GM19023 (cell line): ENCODE measurements around the gene CTNNA3.

ENCODE experiments used
- ATAC-seq: cut with Tn5 transposase; IDR thresholded peaks from one replicate; pipeline ENCODE4 v1.9.1; 2021; ENCODE audit warnings: mild to moderate bottlenecking, moderate library complexity; ENCODE audit not compliant: unreplicated experiment

Gene CTNNA3

DNA sequence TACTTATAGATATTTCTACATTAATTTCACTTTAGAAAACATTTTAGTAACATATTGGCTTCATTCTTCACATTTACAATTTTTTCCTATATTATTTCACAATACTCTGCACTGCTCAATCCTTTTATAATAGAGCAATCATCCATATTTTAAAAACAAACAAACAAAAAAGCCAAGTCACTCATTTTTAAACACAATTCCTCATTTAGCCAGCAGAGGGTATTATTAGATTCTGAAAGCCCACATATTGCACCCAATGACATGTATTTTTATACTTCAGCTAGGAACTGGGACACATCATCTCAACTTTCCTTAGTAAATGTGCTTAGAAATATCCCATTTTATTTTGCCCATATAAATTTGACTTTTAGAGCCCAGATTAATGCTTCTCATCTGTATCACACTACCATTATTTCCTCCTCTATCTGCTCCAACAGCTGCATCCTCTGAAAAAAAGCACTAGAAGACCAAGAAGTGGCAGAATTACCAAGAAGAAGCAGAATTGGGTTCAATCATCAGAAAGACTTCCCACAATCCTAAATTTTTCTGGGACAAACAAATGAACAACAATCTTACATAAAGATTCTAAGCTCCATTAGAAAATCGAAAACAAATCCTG lies 29.5 kb downstream of the CTNNA3 start:
- no peak for ATAC-seq

DNA sequence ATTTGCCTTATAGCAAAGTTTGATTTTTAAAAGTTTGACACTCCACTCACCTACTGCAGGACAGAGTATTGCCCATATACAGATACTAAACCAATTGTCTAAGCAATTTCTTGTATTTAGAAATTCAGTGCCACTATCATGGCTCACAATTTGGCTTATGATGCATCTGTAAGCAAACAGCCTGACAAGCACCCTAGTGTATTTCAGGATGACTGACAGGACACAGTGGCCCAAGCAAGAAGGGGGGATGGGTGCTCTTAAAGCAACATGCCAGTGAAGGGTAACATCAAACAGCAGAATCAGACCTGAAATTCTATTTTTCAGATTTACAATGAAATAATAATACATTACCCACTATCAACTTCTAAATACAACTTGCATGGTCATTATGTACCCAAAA lies 30.5 kb downstream of the CTNNA3 start:
- no peak for ATAC-seq

DNA sequence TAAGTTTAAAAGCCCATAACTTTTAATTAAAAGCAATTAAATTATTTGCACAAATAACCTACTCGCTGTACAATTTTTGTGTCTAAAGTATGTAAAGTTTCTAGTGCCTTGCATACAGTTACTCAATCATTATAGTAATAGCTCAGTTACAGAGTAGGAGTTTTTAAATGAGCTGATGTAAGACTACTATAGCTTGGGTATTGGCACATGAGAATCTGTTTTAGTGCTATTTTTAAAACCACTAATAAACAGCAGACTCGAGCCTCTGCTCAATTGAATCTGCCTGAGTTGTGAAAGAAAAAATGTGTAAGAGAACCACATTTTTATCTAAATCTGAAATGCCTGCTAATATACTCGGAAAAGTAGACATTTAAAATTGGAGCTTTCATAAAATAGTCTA lies 31.1 kb downstream of the CTNNA3 start:
- ATAC-seq: no peak

DNA sequence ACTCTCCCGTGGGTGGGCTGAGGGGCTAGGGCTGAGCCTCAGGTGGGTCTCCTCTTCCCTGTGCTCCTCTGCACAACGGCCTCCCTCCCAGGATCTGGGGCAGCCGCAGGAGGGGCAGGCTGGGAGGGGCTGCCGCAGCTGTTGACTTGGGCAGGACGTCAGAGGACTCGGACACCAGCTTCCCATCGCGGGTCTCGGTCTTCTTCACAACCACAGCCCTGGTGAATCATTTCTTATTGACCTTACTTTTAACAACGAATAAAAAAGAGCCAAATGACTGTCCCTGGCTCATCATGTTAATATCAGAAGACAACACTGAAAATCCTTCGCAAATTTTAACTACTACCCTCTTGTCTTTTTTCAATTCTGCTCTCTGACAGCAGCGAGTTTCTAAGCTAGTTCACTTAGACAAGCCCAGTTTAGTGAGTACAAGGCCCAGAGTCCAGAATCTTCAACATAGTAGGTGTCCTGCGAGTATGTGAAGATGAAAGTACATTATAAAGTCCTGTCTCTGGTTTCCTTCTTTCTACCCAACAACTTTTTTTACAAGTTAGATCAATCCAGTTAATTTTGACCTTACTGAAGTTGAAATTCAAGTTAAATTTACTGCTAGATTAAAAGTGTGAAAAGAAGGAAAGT lies 32.4 kb downstream of the CTNNA3 start:
- no peak for ATAC-seq

DNA sequence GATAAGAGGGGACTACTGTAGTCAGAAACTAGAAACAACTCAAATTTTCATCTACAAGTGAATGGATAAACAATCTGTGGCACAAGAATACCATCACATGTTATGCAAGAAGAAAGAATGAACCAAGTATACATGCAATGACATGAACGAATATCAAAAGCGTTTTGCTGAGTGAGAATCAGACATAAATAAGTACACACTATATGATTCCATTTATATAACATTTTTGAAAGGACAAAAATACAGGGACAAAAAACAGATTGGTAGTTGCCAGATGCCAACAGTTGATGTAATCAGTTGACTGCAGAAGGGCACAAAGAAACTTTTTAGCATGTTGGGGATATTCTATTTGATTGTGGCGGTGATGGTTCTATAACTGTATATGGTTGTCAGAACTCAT lies 33.6 kb downstream of the CTNNA3 start:
- ATAC-seq: no peak

DNA sequence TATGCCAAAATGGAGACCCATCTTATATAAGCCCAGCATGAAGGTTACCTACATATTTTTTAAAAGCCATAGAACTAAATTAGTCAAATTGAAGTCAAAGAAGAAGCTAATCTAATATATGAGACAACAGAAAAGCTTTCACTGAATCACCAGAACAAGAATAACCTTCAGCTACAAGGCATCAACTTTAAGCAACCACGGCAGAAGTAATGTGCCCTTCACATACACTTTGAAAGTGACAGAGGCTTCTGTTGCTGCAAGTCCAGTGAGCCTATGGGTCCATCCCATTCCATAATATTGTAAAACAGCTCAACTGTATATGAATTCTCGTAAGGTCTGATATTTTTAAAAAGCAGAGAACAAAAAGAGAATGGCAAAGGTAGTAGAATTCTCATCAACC lies 36.5 kb downstream of the CTNNA3 start:
- ATAC-seq: no peak

DNA sequence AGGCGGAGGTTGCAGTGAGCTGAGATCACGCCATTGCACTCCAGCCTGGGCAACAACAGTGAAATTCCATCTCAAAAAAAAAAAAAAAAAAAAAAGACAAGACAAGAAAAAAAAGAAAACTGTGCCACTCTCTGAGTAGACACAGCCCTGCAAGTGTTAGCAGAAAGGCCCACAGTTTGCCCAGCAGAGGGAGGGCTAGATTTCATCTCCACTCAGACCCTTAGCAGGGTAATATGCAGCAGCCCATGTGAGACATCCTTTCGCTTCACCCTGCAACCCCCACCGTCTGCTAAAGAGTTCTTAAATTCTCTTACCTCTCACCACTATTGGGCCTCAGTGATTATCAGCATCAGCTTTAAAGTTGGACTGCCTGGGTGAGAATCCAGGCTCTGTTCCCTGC lies 38.2 kb downstream of the CTNNA3 start:
- no peak for ATAC-seq

DNA sequence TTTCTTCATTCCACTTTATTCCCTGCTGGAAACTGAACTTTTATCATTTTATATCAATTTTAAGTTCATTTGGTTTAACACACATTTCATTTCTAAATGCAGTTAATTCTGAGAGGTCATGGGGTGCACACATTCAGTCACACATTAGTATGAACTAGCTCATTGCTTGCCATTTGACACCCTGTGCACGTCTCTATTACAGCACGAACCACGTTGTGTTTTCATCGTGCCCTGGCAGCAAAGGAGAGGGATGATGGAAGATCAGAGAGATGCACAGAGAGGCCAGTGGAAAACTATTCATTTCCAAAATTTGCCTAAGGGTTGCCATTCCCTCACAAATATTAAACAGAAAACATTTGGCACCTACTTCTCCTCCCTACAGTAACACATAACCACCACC lies 45.4 kb downstream of the CTNNA3 start:
- ATAC-seq: no peak

DNA sequence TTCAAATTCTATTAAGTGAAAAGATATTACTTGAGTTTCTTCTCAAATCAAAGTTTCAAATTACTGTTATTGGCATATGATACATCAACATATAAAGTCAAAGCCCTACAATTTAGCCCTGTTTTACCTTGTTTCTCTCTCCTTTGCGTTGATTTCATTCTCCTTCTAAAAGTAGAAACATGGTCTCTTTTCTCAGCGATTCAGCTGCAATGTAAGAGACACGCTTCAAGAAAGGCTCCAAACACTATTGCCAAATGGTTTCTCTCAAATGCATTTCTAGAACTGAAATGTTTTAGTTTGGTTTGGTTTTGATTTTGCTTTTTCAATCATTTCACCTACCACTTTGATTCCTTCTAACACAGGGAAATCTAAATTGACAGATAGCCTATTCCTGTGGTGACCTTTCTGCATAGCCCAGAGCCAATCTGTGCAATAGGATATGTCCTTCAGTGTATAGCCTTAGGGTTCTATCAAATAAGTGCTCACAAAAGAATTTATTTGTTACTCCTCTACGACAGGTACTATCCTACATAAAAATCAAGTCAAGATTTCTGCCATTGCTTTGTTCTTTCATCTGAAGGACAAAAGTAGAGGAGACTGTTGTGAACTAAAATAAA lies 47.3 kb downstream of the CTNNA3 start:
- ATAC-seq: no peak

DNA sequence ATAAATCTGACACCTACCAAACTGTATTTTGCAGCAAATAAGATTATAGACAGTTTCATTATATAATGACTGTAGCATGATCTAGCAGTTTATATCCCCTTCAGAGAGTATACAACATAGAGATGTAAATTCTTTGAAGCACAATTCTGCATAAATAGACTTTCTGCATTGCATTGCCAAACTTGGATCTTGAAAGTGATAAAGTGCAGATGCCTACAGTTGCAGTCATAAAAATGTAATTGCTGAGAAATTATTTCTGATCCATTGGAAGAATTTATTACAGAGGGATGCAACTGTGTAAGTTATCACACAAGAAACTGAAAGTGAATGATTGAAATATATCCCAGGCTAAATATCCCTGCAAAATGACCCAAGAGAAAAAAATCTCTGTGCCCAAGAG lies 65.1 kb downstream of the CTNNA3 start:
- no peak for ATAC-seq

DNA sequence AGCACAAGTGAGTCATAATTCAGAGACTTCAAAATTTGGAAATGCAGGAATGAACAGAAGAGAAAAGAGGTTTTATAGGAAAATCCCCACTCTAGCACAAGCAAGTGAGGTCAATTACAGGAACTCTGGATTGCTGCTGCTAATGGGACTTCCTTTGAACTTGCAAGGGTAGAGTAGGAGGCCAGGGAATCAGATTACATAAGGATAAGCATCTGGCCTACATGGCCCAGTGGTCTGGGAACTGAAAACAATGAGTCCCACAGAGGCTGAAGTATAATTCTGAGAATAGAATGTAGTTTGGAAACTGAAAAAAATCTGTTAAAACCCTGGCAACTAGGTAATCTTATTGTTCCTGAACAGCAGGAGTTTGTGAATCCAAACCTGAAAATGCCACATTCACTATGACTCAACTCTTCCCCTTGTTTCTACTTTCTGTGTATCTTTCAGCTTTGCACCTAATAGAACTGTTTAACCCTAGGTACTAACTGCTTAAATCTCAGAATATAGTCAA lies 66.5 kb downstream of the CTNNA3 start:
- no peak for ATAC-seq

DNA sequence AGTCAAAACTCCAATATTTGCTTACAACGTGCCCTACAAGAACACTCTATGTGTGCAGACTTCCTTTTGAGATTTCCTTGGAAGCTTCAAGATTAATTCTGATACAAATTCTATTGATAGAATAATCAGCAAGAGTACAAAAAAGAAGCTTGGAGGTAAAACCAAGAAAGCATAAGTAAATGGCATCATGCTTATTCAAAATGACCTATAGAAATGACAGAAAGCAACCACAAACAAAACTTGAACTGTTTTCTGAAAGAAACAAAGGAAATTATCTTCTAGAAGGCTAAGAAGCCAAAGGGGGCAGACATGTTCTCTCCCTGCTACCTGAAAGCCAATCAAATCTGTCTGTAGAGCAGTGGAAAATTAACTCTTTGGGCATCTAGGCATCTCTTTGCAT lies 73.0 kb downstream of the CTNNA3 start:
- ATAC-seq: no peak

DNA sequence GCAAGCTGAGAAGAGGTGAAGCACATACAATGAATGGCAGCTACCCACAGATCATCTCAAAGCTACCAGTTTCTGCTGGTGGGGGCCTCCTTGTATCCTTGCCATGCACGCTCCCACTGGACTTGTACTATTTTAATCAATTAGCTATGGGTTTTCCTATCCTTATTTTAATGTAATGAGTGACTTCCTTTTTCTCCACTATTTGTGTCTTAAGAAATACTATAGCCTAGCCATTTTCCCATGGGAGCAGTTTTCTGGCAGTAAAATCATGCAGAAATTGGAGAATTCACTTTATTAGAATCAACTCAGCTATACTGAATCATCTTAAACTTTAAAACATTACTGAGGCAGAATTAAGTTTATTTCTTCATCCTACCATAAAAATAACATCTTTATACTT lies 73.5 kb downstream of the CTNNA3 start:
- no peak for ATAC-seq

DNA sequence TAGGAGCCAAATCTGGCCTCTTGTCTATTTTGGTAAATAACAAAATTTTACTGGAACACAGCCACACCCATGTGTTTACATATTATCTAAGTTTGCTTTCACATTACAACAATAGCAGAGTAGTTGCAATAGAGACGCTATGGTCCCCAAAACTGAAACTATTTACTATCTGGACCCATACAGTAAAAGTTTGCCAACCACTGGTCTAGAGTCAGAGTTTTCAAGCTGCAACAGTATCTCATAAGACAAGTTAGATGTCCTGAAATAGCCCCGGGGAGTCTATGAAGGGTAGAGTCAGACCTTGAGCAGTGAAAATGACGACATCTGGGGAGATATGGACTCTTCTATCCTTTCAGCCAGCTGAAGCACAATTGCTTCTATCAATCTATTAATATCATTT lies 74.2 kb downstream of the CTNNA3 start:
- no peak for ATAC-seq

DNA sequence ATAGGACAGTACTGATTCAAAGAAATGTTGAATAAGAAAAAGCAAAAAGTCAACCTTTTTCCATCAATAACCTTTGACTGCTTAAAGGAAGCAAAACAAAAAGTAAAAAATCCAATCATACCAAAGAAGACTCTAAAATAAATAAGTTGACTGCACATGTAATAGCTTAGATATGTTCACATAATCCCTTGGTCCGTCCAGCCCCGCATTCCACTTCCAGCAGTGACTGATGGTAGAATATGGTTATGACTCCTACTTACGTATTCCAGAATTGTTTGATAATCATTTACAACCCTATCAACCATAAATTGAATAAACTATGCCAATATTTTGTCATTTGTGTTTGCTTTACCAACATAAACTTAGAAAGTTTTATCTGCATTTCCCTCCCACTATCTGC lies 77.9 kb downstream of the CTNNA3 start:
- no peak for ATAC-seq

DNA sequence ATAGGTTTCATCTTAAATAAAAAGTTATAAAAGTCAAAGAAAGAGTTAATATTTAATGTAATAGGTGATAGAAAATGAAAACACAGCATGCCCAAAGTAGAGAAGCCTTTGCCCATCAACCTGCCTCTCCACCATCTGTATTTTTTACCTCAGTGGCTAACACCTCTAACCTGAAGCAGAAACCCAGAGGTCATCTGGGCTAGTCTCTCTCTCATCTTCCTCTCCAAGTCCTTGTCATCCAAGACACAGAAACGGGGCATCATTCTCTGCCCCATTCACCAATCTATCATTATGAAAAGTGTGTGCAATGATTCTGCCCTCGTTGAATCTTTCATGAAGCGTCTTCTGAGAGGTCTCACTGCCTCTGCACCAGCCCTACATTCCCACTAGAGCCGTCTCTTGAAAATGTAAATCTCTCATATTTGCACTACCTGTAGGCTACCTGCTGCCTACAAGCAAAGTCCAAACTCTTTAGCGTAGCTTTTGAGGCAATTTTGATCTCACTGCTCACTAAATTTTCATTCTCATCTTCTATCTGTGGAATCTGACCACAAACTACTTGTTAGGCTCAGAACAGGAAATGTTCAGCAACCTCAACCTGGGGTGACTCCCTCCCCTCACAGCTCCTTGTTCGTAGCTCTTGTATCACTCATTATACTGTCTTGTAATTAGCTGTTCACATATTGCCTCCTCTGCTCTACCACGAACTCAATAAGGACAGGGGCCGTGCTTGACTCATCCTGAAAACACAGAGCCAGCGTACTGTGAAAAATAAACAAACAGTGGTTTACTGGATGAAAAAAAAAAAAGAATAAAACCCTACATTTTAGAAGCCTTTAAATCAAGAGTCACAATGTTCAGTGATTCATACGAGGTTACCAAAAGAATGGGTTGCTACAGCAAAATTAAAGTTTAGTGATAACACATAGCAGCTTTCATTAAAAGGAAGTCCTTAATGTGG lies 83.1 kb downstream of the CTNNA3 start:
- ATAC-seq: peak; percentile 95

DNA sequence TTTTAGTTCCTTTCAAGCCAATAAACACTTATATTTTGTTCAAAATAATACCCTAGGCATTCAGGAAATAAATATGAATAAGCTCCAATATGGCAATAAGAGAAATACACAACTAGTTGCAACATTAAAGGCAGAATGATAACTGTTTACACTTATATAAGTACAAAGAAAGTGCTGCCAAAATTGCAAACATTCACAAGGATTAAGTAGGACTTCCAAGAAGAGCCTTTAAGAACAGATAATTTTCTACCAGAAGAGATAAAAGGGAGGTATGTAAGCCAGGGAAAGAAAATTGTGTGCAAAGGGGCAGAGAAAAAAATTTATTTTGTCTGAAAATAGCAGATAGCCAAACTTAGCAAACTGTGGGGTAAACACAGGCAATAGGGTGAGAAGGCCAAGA lies 83.8 kb downstream of the CTNNA3 start:
- ATAC-seq: no peak

DNA sequence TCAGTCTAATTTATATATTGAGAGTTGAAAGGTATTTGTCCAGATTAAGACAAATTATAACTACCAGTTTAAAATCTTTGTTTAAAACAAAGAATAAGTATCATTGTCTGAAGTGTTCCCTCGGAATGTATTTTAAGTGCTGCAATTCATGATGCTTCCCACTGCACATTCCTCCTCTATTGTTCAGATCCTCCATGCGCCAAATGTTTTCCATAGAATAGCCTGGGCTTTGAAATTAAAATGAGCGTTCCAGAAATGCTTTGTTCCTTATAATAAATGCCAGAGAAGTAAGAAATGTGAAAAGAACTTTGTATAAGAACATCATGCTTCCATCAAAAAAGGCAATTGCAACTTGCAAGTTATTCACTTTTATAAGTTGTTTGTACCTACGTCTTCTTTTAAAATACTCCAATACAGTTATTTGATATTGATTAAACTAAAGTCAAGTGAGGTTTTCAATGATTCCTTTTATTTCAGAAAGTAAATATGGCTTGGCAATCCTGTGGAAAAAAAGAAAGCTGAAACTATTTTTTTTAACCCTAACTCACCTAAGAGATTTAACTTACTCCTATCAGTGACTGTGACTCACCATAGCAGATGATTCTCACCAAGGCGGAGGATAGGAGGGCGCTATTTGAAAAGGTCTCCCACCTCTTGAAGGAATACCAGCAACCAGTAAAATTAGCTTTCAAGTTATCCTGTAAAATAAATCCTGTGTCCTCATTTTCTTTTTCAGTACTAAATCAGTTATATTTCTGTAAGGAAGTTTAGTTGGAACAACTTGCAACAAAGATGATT lies 85.8 kb downstream of the CTNNA3 start:
- no peak for ATAC-seq

DNA sequence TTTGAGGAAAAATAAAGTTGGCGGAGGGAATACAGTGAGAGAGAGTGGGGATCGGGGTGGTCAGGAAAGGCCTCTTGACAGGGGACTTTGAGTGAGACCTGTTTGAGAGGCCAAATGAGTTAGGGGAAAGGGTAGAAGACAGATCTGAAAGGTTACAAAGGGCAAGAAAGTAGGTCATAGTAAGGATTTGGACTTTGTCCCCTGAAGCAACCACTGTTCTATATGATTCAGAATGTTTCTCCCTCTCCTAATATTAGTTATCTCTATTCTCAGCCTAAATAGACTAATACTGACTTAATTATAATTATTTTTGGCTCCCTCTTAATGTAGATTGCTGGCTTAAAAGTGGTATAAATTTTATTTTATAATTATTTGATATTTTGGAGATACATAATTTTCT lies 88.0 kb downstream of the CTNNA3 start:
- no peak for ATAC-seq

DNA sequence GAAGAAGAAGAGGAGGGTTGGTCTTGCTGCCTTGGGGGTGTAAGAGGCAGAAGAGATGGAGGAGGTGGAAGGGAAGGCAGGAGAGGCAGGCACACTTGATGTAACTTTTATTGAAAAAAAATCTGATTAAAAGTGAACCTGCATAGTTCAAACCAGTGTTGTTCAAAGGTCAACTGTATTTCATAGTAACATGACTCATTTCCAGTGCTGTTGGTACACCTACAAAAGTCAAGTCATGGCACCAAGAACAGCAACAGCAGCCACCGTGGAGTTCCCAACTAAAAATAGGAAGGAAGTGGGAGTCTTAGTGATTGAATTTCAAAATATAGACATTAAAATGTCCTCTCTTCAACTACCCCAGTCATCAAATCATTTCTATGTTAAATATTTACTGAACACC lies 88.5 kb downstream of the CTNNA3 start:
- peak; percentile 50 for ATAC-seq

DNA sequence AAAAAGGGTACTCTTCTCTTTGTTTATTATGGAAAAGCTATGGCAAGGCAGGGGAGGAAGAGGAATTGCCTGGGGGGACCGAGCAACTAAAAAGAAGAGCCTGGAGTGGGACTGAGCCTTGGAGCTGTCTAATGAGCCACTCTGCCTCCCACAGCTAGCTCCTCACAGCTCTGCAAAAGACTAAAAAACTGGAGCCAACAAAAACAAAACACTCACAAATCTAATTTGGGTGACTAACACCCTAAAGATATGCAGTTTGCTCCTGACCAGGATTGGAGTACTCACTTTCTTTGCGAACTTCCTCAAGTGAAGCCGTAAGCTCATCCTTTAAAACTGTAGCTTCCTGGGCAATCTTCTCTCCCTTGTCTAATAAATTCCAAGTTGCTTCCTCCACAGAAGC lies 89.4 kb downstream of the CTNNA3 start:
- no peak for ATAC-seq
